ENCODE data around the gene UBE4A.
"Not testable (repeated sequence)": the region's sequence is repeated elsewhere in the genome, so short reads cannot be mapped to it uniquely, and the experiment has no call there.

UBE4A gene

DNA sequence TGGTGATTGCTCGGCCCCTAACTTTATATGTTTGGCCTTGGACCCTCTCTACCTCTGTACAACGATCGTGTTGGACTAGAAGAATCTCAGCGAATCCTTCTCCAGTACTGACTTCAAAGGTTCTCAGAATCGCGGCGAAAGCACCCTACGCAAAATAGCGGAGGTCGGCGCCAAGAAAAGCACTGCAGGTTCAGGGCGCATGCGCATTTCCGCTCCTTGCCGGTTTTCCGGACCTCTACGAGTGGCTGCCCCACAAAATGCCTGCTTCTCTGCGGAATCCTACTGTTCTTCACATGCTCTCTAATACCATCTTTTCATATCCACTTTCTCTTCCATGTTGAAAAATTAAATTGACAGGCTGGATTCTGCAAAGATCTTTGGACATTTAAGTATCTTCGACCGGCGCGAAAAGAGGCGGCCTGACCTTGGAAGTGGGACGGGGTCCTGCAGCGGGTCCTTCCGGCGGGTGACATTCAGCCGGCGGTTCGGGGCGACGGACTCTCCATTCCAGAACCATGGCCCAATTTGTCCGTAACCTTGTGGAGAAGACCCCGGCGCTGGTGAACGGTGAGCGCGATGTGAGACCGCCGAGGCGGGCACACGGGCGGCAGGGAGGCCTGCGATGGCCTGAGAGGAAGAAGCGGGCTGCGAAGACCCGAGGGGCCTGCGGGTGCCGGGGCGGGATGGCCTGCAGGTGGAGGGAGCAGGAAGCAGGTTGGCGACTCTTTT lies 41.9 kb downstream of the UBE4A start, which contains the start of gene ATP5MG:
ATP5MG (plus strand) TSS at position 456 of the 729 bp plus-strand sequence; CDS start at position 516, 60 bp downstream.
- peak; percentile 90 for DNase-seq (ENCODE audit: low spot score)

DNA sequence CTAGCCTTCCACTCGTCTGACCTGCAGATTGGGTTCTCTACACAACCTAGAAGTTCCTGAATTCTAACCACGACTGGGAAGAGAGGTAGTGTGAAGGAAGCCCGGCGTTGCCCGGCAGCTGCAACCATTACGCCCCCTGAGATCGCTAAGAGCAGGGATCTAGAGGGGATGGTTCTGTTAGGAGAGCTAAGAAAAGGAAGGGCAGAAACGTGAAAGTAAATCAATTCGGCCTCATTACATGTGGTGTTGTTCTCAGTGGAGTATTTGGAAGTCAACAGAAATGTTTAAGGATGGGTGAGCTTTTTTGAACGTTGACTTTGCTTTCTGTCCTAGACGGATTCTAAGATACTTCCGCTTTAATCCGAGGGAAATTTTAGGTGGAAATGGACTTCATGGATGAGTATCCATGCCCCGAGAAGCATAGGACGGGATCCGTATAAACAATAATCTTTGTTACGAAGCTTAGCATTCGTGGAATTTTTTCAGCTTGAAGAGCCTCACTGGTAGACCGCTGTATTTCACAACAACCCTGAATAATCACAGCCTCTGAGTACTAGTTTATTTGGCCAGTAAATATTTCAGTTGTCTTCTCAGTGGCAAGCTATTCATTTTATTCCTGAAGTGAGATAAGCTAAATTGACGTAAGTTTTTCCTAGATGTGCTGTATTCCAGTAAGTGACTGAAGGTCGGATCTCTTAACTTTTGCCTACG lies 42.6 kb downstream of the UBE4A start:
- peak; percentile 73 for DNase-seq (ENCODE audit: low spot score)

DNA sequence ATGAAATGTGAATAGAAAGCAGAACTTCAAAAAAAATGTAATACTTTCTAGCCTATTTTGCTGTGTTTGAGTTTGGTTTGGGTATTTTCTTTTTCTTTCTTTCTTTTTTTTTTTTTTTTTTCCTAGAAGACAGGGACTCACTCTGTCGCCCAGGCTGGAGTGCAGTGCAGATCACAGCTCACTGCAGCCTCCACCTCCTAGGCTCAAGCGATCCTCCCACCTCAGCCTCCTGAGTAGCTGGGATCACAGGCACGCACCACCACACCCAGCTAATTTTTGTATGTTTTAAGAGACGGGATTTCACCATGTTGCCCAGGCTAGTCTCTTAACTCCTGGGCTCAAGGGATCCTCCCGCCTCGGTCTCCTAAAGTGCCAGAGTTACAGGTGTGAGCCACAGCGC lies 43.2 kb downstream of the UBE4A start:
- DNase-seq (ENCODE audit: low spot score), result not testable (repeated sequence)

DNA sequence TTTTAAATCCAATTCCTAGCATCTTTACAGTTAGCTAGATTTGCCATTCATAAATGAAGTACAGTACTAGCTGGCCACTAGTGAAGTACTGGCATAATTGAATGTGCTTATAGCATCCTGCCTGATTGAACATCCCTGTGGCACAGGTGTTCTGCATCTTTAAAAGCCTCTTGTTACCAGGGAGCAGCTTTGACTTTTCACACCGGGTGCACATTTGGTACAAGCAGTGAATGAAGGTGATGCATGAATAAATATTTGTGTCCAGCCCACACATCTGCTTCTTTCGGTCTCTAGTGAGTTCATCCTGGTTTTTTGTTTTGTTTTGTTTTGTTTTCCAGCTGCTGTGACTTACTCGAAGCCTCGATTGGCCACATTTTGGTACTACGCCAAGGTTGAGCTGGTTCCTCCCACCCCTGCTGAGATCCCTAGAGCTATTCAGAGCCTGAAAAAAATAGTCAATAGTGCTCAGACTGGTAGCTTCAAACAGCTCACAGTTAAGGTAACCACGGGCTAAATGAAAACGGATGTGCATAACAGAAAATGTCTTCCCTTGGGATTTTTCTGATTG lies 47.3 kb downstream of the UBE4A start:
- DNase-seq (ENCODE audit: low spot score), result no peak

DNA sequence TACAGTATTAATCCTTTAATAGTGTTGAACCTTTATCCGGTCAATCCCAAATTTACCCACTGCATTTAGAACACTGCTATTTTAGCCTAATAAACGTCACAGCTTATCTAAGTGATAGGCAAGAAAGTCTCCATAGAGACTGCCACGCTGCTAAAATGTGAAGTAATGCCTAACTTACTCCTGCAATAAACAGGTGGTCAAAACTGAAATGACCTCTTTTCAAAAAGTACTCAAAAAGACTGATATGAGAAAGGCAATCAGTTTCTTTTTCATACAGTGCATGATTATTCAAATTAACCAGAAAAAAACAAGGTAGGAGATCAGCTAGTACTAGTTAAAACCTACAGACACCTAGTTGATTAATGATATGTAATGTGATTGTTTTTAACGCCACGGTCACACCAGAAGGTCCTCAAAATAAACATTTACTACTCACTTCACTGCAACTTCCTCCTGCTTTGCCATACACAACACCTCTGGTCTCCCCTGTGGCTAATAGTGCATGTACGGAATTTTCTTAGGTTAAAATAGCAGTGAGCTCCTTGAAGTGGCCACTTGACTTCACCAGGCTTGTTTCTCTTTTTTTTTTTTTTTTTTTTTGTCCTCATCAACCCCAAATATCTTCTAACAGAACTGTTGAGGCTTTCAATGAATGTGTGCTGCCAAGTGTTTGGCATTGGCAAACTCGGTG lies 50.8 kb downstream of the UBE4A start:
- no peak for DNase-seq (ENCODE audit: low spot score)

DNA sequence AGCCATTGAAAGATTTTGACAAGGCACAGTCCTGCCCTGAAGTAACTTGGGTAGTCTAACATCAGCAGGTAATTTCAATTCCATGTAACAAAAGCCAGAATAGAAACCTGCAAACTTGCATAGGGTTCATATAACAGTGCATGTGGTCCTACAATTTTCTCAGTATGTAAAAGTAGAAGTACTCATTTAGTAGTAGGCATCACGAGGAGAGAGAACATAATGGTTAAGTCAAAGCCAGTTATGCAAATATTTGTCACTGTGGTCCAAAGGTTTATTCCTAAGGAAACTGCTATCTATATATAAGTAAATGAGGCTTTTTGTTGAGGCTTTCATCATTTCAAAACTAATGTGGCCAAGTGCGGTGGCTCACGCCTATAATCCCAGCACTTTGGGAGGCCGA lies 52.1 kb downstream of the UBE4A start:
- DNase-seq (ENCODE audit: low spot score), result no peak

DNA sequence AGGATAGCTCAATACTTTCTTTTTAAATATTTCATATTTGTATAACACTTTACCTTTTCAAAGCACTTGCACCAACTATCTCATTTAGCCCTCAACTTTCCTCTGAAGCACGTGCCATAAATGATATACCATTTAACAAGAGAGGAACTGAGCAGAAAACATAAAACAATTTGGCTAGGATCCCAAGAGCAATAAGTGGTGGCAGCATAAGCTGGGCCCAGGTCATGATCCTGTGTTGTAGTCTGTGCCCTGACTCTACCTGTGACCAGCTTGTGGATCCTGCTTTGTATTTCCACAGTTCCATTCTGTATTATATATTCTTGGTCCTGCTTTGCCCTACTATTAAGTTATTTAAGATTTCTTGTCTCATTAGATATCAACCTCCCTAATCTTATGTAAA lies 53.5 kb downstream of the UBE4A start:
- no peak for DNase-seq (ENCODE audit: low spot score)

DNA sequence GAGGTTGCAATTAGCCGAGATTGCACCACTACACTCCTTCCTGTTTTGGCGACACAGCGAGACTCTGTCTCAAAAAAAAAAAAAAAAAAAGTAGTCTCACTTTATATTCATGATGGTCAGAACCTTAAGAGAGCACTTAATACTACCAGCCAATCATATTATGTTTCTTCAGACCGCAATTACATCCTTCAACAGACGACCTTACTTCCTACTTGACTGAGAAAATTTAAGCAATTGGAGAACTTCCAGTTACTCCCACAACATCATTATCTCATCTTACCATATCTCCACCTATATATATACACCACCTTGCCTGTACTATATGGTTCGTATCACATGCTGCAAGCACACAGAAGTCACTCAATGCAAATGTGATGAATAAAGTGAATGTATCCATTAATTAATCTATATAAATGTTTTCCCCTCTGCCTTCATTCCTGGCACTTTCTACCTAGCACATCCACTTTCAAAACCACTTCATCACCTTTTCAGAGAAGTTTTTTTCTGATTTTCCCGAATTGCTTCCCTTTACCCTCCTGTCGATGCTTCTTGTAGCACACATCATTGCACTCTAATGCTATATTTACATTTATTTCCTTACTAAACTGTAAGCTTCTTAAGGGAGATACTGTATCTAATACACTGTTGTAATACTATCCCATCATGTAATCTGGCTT lies 55.8 kb downstream of the UBE4A start:
- DNase-seq (ENCODE audit: low spot score), result no peak

DNA sequence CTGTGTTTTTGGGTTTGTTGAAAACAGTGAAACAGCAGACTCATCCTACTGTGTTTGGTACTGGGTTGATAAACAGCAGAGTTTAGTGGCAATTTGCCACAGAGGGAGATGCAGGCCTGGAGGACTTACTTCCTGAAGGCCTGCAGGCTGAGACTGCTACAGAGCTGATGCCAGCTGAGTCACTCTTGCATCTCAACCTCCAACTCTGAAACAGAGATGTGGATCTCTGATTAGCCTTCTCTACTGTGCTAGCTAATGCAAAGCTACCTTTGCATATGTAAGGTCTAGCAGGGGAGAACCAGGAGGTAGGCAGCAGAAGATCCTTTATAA lies 56.3 kb downstream of the UBE4A start:
- peak; percentile 92 for DNase-seq (ENCODE audit: low spot score)

DNA sequence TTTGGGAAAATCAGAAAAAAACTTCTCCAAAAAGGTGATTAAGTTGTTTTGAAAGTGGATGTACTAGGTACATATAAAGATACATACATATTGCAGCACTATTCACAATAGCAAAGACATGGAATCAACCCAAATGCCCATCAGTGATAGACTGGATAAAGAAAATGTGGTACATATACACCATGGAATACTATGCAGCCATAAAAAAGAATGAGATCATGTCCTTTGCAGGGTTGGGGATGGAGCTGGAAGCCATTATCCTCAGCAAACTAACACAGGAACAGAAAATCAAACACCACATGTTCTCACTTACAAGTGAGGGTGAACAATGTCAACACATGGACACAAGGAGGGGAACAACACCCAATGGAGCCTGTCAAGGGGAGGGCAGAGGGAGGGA lies 57.5 kb downstream of the UBE4A start:
- DNase-seq (ENCODE audit: low spot score), result not testable (repeated sequence)

DNA sequence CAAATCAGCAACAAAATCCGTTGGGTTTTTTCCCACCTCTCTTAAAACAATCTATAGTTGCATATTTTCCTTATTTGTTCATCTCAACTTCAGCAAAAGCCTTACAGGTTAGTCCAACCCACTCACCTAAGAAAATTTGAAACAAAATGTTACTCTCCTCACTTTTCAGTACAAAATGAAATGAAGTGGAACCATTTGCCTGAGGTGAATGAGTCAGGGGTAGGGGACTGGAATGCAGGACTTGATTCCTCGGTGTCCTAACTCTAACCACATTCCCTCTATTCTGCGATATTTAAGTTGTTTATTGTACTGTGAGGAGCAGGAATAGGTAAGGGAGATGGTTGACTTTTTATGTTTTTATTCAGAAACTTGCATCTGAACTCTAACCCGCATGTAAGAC lies 58.4 kb downstream of the UBE4A start:
- DNase-seq (ENCODE audit: low spot score), result peak; percentile 88

DNA sequence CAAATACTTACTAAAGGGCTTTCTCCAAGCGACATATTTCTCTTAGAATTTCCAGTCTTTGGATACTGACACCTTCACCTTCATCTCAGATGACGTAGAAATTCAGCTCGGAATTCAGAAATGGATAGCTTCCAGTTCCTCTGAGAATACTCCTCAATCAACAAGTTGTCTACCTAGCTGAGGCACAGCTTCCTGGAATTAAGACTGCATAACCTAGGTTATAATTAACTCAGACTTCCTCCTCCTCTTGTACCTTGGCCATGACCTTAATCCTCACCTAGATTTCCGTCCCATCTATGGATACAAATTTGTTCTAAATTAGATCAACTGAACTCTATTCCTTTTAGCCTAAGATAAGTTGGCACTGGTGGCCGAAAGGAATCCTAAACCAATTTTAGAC lies 59.4 kb downstream of the UBE4A start:
- peak; percentile 76 for DNase-seq (ENCODE audit: low spot score)

DNA sequence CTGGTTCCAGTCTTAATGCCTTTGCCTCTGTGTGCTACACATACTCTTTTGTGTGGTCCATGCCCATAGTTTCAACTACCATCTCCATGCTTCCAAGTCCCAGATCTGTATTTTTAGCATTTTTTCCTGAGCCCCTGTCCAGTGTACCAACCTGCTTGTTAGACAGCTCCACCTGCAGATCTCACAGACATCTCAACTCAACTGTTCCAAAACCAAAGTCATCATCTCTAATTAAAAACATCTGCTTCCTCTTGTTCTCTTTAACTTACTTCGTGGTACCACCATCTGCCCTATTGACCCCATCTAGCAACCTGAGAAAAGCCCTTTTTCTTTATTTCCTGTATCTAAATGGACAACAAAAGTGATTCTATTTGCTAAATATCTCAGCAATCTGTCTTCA lies 68.3 kb downstream of the UBE4A start:
- DNase-seq (ENCODE audit: low spot score), result no peak

DNA sequence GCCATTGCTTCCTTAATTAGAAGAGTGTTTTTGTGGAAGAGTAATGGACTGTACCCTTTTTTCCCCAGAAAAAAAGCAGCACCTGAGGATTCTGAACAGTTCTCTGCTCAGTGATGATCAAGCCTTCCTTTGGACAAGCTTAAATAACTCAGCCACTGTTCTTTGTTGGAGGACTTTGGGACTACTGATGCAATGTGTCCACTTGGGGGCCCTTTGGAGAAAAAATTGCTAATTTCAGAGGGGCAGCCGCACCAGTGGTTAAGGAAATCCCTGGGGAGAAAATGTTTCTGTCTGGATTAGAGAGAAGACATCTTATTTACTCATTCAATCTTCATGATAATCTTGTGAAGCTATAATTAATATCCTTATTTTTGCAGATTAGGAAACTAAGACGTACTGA lies 71.6 kb downstream of the UBE4A start:
- DNase-seq (ENCODE audit: low spot score), result no peak

DNA sequence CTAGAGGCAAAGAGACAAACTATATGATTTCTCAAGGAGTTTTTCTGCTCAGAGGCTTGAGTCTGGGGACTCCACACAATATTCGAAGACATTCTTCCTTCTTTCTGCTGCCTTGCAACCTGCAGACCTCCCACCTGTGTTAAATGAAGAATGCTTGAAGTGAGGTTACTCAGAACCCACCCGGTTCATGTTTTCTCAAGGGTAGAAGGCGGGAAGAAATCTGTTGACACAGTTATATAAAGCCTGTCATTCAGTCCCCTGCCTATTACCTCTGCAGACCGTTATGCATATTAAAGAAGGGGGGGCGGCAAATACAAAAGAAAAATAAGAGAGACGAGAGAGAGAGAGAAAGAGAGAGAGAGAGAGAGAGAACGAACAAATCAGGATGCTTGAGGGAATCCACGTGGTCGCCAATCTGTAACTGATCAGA lies 74.7 kb downstream of the UBE4A start:
- no peak for DNase-seq (ENCODE audit: low spot score)

DNA sequence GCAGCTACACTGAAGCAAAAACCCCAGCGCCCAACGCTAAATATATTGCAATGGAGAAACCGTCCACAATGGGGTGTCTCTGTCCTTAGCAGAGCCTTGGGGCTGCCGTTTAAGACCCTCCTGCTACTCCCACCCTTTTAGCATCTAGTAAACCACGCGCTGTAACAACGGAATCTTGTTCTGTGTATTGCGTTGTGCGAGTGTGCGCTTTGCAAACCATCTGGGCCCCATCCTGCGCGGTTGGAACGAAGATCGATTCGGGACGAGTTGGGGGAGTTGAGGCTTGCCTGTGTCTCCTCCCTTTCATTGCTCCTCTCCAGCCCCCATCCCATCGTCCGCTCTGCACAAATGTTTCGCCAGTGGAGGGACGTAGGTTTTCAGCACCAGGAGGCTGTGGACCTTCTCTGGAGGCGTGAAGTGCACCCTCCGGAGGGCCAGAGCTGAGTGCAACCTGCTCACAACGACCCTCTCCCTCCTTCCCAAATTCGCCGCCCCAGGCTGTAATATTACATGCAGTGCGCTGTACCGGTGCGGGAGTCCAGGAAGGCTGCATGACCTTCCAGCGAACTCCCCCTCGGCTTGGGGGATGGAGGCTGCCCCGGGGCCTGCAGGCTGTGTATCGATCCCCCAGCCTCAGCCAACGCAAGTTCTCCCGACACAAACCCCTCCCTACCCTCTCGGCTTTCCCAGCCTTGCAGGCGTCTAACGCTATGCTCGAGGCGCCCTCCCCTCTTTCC lies 75.3 kb downstream of the UBE4A start:
- peak; percentile 26 for DNase-seq (ENCODE audit: low spot score)

DNA sequence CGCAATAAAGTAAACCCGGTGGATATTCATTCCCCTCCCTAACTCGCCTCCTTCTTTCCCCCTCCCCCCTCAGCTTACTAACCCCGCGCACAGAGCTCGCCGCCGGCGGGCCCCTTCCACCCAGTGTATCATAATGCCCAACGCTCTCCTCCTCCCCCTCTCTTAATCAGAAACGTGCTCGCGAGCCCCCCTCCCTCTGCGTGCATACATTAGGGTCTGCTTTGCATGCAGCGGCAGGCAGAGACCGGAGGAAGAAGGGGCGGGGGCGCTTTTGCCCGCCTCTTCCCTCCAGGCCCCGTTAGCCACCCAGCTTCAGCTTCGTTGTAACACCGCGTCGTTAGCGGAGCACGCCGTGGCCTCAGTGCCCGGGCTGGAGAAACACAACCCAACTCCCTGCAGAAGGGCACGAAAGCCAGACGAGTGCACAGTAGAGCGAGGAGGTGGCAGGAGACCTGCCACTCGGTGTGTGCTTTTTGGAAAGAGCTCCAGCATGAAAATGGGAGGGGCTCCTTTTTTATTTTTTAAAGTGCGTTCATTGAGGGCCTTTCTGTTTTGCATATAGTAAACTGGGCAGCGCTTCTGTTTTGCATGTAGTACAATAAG lies 76.0 kb downstream of the UBE4A start:
- peak; percentile 59 for DNase-seq (ENCODE audit: low spot score)

DNA sequence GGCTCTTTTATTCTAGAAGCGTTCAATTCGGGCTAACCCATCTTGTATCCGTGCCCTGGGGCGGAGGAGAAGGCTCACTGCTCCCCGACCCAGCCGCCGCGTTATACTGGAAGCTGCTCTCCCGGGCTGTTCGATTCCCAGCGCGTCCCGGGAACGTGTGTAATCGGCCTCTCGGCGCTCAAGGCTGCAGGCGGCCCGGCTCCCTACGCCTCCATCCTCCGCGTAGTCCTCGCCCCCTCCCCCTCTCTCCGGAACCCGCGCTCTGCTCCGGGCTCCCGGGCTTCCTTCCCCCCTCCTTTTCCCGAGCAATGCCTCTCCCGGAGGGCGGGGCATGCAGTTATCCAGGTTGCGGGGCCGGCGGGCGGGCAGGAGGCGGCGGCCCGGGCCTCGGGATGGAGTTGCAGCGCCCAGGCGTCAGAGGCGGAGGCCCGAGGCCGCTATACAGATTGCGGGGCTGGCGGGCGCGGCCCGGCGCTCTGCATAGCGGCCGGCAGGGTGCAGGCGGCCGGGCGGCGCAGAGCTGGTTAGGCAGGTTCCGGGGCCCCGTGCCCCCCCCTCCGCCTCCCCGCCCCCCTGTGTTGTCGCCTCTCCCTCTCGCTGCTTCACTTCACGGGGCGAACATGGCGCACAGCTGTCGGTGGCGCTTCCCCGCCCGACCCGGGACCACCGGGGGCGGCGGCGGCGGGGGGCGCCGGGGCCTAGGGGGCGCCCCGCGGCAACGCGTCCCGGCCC lies 76.7 kb downstream of the UBE4A start, which contains the start of gene KMT2A:
KMT2A (plus strand) TSS at position 600 of the 732 bp plus-strand sequence; CDS start at position 621, 21 bp downstream.
- peak; percentile 98 for DNase-seq (ENCODE audit: low spot score)

DNA sequence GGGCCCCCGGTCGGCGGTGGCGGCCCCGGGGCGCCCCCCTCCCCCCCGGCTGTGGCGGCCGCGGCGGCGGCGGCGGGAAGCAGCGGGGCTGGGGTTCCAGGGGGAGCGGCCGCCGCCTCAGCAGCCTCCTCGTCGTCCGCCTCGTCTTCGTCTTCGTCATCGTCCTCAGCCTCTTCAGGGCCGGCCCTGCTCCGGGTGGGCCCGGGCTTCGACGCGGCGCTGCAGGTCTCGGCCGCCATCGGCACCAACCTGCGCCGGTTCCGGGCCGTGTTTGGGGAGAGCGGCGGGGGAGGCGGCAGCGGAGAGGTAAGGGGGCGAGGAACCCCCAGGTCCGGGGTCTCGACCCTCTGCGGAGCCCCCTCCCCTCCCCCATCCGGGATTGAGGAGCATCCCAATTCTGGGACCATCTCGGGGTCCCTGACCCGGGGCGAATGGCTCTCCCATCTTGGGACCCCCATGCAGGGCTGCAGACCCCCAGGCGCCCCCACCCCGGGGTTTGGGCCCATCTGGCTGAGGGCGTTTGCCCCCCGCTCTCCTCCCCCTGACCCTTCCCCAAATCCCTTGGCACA lies 77.3 kb downstream of the UBE4A start:
- peak; percentile 25 for DNase-seq (ENCODE audit: low spot score)

Measured in kidney tubule cell (primary cell).